Neural progenitor cell (in vitro differentiated cells): ENCODE measurements around the gene KCNE4. TPM values are rescaled to one million over a fixed set of nuclear protein-coding genes. Genes with fewer than 3 reads are reported as not detected.

Source experiments
- DNase-seq: peaks from one replicate; pipeline ENCODE4 v3.0.0-alpha.2; 2016; ENCODE audit warnings: low spot score
- H2AFZ ChIP-seq: fragments of 200-600 bp; sonication (generic); replicated peaks from 2 replicates; pipeline ENCODE4 v1.6.1; 2016; ENCODE audit warnings: antibody characterized with exemption
- H3F3A ChIP-seq: fragments of 200-600 bp; sonication (generic); 2 replicates; pipeline ENCODE4 v1.6.1; 2016; ENCODE audit warnings: antibody characterized with exemption, low read depth
- H3K27ac ChIP-seq: fragments of 200-600 bp; sonication (generic); 2 replicates; pipeline ENCODE4 v1.5.1; 2016; ENCODE audit warnings: mild to moderate bottlenecking
- H3K27me3 ChIP-seq: fragments of 200-600 bp; sonication (generic); 2 replicates; pipeline ENCODE4 v1.6.1; 2016; ENCODE audit warnings: mild to moderate bottlenecking, moderate library complexity
- H3K36me3 ChIP-seq: fragments of 200-600 bp; sonication (generic); 2 replicates; pipeline ENCODE4 v1.5.1; 2016
- H3K4me1 ChIP-seq: fragments of 200-600 bp; sonication (generic); 2 replicates; pipeline ENCODE4 v1.6.1; 2016; ENCODE audit warnings: mixed run types
- H3K4me2 ChIP-seq: fragments of 200-600 bp; sonication (generic); 2 replicates; pipeline ENCODE4 v1.6.1; 2016
- H3K4me3 ChIP-seq: fragments of 200-600 bp; sonication (generic); 2 replicates; pipeline ENCODE4 v1.5.1; 2016
- H3K79me2 ChIP-seq: fragments of 200-600 bp; sonication (generic); 2 replicates; pipeline ENCODE4 v1.6.1; 2016; ENCODE audit warnings: low read depth
- H3K9ac ChIP-seq: fragments of 200-600 bp; sonication (generic); 2 replicates; pipeline ENCODE4 v1.6.1; 2016
- H3K9me3 ChIP-seq: fragments of 200-600 bp; sonication (generic); 2 replicates; pipeline ENCODE4 v1.5.1; 2016; ENCODE audit warnings: low read depth
- H4K20me1 ChIP-seq: fragments of 200-600 bp; sonication (generic); 2 replicates; pipeline ENCODE4 v1.6.1; 2016; ENCODE audit warnings: low read depth
- H3K27ac Mint-ChIP-seq: 3 replicates; pipeline ENCODE4 v1.8.0; 2021; ENCODE audit warnings: mixed read lengths
- H3K27me3 Mint-ChIP-seq: 2 replicates; pipeline ENCODE4 v1.8.0; 2022; ENCODE audit warnings: low read depth, mild to moderate bottlenecking, inconsistent platforms, moderate library complexity, mixed read lengths; ENCODE audit not compliant: insufficient read depth
- H3K36me3 Mint-ChIP-seq: 3 replicates; pipeline ENCODE4 v1.8.0; 2021; ENCODE audit warnings: mixed read lengths
- H3K4me1 Mint-ChIP-seq: 3 replicates; pipeline ENCODE4 v1.8.0; 2021; ENCODE audit warnings: mixed read lengths
- H3K4me3 Mint-ChIP-seq: 3 replicates; pipeline ENCODE4 v1.8.0; 2021; ENCODE audit warnings: mild to moderate bottlenecking, moderate library complexity, mixed read lengths
- H3K9me3 Mint-ChIP-seq: 3 replicates; pipeline ENCODE4 v1.8.0; 2020; ENCODE audit warnings: mixed read lengths
- EZH2 ChIP-seq: fragments of 200-600 bp; sonication (generic); IDR thresholded peaks from 2 replicates; pipeline ENCODE4 v1.6.1; 2017; ENCODE audit warnings: antibody characterized with exemption, mild to moderate bottlenecking, moderate library complexity
- EZH2phosphoT487 ChIP-seq: fragments of 200-600 bp; sonication (generic); IDR thresholded peaks from 2 replicates; pipeline ENCODE4 v1.6.1; 2017; ENCODE audit warnings: antibody characterized with exemption
- total RNA-seq: library from RNA; depleted of rRNA; stranded (reverse); fragments of >200 nt; gene quantifications from 2 replicates; pipeline ENCODE4 v1.2.3, GENCODE V29; 2015; ENCODE audit warnings: low replicate concordance
- TF ChIP-seq, protein P1 (sequence below): fragments of 200-600 bp; sonication (generic); IDR thresholded peaks from 2 replicates; pipeline ENCODE4 v1.5.1; 2017; ENCODE audit warnings: antibody characterized with exemption, mild to moderate bottlenecking

Gene KCNE4
- total RNA-seq, 1 donor from 2014 or later: not detected

DNA sequence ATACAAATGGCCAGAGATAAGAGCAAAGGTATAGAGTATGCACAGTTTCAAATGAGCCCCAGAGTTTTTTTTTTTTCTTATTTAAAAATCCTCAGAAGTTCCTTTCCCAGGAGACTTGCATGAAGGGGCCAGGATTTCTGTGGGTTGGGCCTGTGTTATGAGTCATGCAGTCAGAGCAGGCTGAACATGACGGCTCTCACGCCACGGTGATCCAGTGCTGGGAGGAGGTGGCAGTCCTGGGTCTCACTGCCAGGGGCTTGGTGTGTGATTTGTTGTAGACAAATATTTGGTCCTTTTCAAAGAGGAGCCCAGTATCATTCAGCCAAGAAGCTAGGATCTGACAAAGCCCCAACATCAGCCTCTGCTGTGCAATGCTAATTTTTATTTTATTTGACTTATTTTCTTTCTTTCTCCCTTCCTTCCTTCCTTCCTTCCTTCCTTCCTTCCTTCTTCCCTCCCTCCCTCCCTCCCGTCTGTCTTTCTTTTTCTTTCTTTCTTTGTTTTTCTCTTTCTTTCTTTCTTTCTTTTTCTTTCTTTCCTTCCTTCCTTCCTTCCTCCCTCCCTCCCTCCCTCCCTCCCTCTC lies 10.4 kb upstream of the KCNE4 start:
- peaks cover 11% of the 10 kb centered on the region for H3K4me1 ChIP-seq
- H3K27me3 ChIP-seq: no peaks in the 10 kb centered on the region
- no peak for DNase-seq
- H3K36me3 ChIP-seq: no peaks in the 10 kb centered on the region
- no peak overlapping the region for H2AFZ ChIP-seq
- H4K20me1 ChIP-seq: no peaks in the 10 kb centered on the region
- no peaks in the 10 kb centered on the region for H3K79me2 ChIP-seq
- Mint-ChIP-seq H3K9me3 (no peaks in the 10 kb centered on the region), H3K4me3 (no peak overlapping the region), H3K27ac (peak overlapping the region; percentile 3), H3K4me1 (peaks cover 31% of the 10 kb centered on the region), H3K36me3 (no peaks in the 10 kb centered on the region), H3K27me3 (peaks cover 2% of the 10 kb centered on the region)
- no peak overlapping the region for H3K9ac ChIP-seq
- peaks cover 9% of the 10 kb centered on the region for H3F3A ChIP-seq
- H3K4me3 ChIP-seq: no peak overlapping the region
- H3K27ac ChIP-seq: no peak overlapping the region
- no peaks in the 10 kb centered on the region for H3K9me3 ChIP-seq
- H3K4me2 ChIP-seq: no peak overlapping the region
- TF ChIP-seq EZH2 (no peak), EZH2phosphoT487 (no peak)
- TF ChIP-seq, protein P1, sequence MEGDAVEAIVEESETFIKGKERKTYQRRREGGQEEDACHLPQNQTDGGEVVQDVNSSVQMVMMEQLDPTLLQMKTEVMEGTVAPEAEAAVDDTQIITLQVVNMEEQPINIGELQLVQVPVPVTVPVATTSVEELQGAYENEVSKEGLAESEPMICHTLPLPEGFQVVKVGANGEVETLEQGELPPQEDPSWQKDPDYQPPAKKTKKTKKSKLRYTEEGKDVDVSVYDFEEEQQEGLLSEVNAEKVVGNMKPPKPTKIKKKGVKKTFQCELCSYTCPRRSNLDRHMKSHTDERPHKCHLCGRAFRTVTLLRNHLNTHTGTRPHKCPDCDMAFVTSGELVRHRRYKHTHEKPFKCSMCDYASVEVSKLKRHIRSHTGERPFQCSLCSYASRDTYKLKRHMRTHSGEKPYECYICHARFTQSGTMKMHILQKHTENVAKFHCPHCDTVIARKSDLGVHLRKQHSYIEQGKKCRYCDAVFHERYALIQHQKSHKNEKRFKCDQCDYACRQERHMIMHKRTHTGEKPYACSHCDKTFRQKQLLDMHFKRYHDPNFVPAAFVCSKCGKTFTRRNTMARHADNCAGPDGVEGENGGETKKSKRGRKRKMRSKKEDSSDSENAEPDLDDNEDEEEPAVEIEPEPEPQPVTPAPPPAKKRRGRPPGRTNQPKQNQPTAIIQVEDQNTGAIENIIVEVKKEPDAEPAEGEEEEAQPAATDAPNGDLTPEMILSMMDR: no peak

DNA sequence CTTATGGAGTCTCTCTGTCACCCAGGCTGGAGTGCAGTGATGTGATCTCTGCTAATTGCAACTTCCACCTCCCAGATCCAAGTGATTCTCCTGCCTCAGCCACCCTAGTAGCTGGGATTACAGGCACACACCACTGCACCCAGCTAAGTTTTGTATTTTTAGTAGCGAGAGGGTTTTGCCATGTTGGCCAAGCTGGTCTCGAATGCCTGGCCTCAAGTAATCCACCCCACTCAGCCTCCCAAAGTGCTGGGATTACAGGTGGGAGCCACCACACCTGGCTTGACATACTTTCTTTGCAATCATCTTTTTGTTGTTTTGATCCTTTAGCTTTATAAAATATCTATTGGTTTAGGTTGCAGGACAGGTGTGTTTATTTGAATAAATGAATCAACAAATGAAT lies 9.7 kb upstream of the KCNE4 start:
- Histone ChIP-seq H3K79me2 (no peaks in the 10 kb centered on the region), H3K27me3 (no peaks in the 10 kb centered on the region), H2AFZ (no peak overlapping the region), H3K9ac (no peak overlapping the region), H3F3A (peaks cover 9% of the 10 kb centered on the region), H3K36me3 (no peaks in the 10 kb centered on the region), H3K9me3 (no peaks in the 10 kb centered on the region), H3K4me1 (peaks cover 11% of the 10 kb centered on the region), H3K4me3 (no peak overlapping the region), H3K27ac (no peak overlapping the region), H3K4me2 (no peak overlapping the region), H4K20me1 (no peaks in the 10 kb centered on the region)
- H3K4me1 Mint-ChIP-seq: peaks cover 27% of the 10 kb centered on the region
- H3K27me3 Mint-ChIP-seq: peaks cover 2% of the 10 kb centered on the region
- peak overlapping the region; percentile 37 for H3K27ac Mint-ChIP-seq
- H3K36me3 Mint-ChIP-seq: no peaks in the 10 kb centered on the region
- DNase-seq: no peak
- H3K9me3 Mint-ChIP-seq: no peaks in the 10 kb centered on the region
- TF ChIP-seq, protein P1: no peak
- no peak for TF ChIP-seq EZH2
- TF ChIP-seq EZH2phosphoT487: no peak
- no peak overlapping the region for H3K4me3 Mint-ChIP-seq

DNA sequence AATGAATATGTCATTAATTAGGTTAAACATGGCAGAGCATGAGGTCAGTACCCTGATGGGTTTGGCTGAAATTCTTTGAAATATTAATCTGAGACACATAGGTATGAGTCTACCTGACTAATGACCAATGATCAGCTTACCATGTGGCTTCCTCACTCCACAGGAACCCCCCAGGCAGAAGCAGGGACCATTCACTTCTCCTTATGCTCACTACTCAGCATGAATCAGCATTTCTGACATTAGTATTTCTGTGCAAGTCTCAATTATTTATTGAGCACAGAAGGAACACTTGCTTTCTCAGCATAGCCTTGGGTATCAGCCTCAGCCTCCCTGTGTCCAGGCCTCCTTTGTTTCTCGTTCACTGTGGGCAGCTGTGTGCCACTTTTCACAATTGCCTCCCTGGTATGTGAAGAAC lies 9.3 kb upstream of the KCNE4 start:
- Mint-ChIP-seq H3K27ac (no peak overlapping the region), H3K27me3 (peaks cover 2% of the 10 kb centered on the region), H3K36me3 (no peaks in the 10 kb centered on the region), H3K9me3 (no peaks in the 10 kb centered on the region), H3K4me3 (no peak overlapping the region), H3K4me1 (peaks cover 29% of the 10 kb centered on the region)
- no peak overlapping the region for H2AFZ ChIP-seq
- H3K4me3 ChIP-seq: no peak overlapping the region
- H3K79me2 ChIP-seq: no peaks in the 10 kb centered on the region
- no peaks in the 10 kb centered on the region for H3K9me3 ChIP-seq
- H3K27me3 ChIP-seq: no peaks in the 10 kb centered on the region
- H3K4me1 ChIP-seq: peaks cover 11% of the 10 kb centered on the region
- H3K36me3 ChIP-seq: no peaks in the 10 kb centered on the region
- DNase-seq: no peak
- TF ChIP-seq, protein P1: no peak
- TF ChIP-seq EZH2phosphoT487: no peak
- no peak for TF ChIP-seq EZH2
- no peak overlapping the region for H3K27ac ChIP-seq
- no peak overlapping the region for H3K9ac ChIP-seq
- H3F3A ChIP-seq: peaks cover 9% of the 10 kb centered on the region
- no peak overlapping the region for H3K4me2 ChIP-seq
- H4K20me1 ChIP-seq: no peaks in the 10 kb centered on the region
